HCEC 1CT (cell line): ENCODE measurements around the gene NEK11.

Experiments
- DNase-seq: peaks from one replicate; pipeline ENCODE4 v3.0.0-alpha.2; 2017

Gene NEK11

DNA sequence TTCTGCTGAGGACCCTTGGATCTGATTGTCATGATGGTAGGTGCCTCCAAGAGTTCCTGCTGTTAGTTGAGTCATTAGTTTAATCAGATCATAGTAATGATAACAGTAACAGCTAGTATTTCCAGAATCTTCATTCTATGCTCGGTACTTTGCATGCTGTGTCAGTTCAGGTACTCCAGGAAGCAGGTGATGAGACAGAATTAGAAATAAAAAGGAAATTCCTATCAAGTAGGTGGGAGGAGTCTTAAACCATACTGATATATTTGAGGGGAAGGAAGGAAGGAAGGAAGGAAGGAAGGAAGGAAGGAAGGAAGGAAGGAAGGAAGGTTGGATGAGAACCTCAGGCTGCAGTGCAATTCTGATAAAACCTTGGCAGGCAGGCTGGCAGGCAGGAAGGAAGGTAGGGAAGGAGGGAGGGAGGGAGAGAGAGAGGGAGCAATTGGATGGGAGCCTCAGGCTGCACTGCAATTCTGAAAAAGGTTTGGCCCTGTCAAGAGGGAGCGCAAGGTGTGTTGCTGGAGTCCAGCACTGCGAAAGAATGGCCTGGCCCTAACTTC is 206.1 kb downstream of the NEK11 start:
- no peak for DNase-seq

GRCh38 chr3:131233900-131234668 is 207.4 kb downstream of the NEK11 start:
- DNase-seq, result no peak

- no peak for DNase-seq
Observed at GRCh38 chr3:131236421-131236820, 209.7 kb downstream of the NEK11 start.

DNA sequence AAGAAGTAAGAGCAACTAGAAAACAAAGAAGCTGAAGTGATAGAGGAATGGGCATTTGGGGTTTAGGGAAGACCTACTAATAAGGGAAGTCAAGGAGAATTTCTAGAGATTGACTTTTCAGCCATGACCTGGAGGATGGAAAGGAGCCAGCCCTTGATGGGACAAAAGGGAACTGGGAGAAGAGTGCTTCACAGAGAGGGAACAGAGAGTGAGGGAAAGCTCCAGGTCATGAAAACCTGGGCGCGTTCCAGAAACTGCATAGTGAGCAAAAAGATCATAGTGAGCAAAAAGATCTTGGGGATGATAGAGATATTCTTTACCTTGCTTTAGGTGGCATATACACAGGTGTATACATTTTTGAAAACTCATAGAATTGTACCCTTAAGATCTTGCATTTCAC is 211.8 kb downstream of the NEK11 start:
- no peak for DNase-seq

GRCh38 chr3:131239267-131239666 is 212.6 kb downstream of the NEK11 start:
- DNase-seq, result no peak

GRCh38 chr3:131242201-131242600 is 215.5 kb downstream of the NEK11 start:
- no peak for DNase-seq

DNA sequence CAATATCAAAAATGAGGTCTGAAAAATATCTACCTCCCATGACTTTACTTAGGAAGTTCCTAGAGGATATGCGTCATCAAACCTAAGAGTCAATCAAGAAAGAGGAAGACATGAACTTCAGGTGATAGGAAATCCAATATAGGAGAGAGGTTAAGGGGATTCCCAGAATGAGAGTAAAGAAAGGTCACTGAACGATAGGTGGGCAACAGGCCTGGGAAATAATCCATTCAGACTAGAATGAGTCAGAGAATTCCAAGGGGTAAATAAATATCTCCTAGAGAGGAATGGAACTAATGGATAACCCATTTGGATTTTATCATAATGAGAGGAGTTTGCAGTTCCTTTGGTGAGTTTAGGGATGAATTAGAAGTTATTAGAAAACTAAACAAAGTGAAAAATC is 223.8 kb downstream of the NEK11 start:
- DNase-seq, result no peak

DNA sequence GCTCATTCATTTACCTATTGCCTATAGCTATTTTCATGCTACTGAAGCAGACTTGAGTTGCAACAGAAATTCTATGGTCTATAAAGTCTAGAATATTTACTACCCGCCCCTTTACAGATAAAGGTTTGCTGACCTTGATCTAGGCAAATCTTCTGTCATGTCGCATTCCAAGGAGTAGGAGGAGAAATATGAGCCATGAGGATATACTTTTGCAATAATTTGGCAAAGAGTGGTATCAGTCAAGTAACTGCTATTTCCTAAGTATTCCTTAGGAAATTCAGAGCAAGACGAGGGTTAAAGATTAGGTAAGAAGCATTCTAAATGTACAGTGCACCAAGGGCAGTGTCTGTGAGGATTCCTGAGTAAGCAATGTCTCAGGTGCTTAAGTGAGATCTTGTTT is 233.8 kb downstream of the NEK11 start:
- peak; percentile 12 for DNase-seq

DNA sequence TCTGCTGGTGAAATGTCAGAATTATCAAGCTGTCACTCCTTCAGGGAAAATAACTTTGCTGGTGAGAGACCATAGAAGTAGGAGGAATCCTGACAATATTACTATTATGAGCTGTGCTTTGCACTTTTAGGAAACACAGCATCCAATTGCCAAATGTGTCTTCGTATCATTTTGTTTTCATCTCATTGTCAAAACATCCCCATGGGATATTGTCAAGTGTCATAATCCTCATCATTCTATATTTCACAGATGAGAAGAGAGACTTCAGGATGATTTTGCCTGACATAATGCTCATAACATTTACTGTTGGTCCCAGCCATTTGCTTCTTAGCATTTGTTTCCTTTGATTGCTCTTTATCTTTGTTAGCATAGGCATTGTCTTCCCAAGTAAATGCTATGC is 234.4 kb downstream of the NEK11 start:
- DNase-seq, result no peak

DNA sequence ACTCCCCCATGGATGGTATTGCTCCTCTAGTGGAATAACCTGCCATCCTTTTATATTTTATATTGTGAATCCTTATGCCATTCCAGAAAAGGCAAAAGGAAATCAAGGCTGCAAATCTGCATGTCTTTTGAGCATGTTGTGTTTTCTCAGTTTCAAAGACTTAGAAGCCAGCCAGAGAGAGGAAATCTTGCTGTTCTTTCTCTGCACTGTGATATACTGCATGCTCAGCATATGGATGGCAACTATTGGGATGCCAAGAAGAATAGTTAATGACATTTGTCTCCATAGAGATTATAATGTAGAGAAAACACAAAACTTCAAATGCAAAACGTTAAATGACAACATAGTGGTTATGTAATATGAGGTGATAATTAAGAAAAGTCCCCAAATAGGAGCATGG is 248.9 kb downstream of the NEK11 start:
- DNase-seq, result no peak

DNA sequence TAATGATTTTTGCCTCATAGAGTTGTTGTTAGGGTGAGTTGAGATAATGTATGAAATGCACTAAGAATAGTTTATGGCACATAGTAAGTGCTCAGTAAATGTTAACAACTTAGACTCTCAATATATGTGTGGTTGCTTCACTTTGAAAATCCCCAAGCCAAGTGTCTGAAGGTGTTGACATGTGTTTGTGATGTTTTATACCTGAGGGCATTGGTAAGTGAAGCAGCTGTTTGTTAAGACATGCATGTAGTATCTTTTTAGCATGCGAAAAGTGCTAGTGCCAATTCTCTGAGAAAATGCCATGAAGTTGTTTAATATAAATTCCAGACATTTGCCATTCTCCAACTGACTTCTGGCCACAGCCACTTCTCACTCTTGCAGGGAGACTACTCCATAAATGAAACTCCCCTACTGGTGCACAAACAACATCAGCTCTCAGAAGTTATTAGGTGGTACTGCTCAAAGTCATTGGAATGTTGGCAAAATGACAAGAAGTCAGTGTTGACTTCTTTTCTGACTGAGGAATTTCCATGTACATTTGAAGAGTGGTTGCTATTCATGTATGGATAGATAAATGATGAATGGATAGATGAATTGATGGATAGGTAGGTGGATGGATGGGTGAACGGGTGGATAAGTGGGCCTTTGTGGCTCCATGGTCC is 251.3 kb downstream of the NEK11 start:
- no peak for DNase-seq

- no peak for DNase-seq
Observed at GRCh38 chr3:131279577-131279976, 252.9 kb downstream of the NEK11 start.

DNA sequence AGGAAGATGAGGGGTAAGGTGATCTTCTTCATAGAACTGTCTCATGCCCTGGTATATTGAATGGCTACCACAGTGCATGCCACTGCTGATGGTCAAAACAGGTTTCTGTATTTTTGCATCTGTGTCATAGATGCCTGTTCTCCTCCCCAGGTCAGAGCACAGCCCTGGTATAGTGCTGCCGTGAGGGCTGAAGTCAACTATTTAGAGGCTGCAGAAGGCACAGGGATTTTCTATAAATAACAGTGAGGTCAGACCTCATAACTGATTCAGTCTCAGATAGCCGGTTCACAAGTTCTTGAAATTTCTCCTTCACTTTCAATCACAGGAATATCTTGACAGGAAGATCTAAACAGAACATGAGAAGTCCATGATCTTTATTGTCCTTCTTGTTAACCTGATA is 255.7 kb downstream of the NEK11 start:
- DNase-seq, result no peak

DNA sequence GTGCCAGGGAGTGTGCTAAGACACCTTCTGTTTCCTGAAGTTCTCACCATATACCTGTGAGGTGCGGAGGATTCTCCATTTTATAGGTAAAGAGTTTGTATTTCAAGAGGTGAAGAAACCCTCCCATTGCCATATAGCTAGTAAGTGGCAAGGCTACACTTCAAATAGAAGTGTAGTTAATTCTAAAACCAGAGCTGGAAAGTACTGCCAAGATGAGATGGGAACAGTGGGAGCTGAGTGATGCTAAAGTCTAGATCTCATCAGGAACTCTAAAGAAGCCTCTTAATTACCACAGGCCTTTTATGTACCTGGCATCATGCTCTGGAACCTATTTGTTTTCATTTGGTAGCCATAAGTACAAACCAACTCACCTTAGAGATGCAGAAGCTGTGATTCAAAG is 256.3 kb downstream of the NEK11 start:
- no peak for DNase-seq

- DNase-seq, result no peak
Observed at GRCh38 chr3:131283862-131284261, 257.2 kb downstream of the NEK11 start.

GRCh38 chr3:131284302-131284701 is 257.6 kb downstream of the NEK11 start:
- DNase-seq, result no peak

DNA sequence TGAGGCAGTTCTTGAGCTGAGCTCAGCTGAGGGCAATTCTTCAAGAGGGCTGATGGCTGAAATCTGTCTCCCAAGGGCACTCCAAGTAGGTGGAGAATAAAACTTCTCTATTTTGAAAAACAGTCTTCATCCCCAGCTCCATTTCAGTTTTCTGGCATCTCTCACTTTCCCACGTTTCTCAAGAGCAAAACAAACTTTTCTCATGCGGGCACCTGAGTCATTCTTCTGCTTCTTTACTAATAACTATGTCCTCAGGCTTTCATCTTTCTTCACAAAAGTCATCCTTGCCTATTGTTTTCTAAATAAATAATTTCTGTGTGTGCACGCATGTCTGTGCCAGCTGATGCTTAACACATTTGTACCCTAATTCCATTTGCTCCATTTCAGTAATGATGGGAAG is 258.8 kb downstream of the NEK11 start:
- DNase-seq, result no peak

DNA sequence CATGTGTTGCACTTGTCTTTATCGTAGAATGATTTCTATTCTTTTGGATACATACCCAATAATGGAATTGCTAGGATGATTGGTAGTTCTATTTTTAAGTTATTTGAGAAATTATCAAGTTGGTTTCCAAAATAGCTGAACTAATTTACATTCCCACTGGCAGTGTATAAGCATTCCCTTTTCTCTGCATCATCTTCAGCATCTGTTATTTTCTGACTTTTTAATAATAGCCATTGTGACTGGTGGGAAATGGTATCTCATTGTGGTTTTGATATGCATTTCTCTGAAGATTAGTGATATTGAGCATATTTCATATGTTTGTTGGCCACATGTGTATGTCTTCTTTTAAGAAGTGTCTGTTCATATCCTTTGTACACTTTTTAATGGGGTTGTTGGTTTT is 273.2 kb downstream of the NEK11 start:
- no peak for DNase-seq

DNA sequence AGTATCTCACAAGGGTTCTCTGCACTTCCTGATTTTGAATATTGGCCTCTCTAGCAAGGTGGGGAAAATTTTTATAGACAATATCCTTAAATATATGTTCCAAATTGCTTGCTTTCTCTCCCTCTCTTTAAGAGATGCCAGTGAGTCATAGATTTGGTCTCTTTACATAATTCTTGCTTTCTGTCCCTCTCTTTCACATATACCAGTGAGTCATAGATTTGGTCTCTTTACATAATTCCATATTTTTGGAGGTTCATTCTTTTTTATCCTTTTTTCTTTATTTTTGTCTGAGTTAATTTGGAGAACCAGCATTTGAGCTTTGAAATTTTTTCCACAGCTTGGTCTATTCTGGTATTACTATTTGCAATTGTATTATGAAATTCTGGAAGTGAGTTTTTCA is 277.2 kb downstream of the NEK11 start:
- DNase-seq, result peak; percentile 25

DNA sequence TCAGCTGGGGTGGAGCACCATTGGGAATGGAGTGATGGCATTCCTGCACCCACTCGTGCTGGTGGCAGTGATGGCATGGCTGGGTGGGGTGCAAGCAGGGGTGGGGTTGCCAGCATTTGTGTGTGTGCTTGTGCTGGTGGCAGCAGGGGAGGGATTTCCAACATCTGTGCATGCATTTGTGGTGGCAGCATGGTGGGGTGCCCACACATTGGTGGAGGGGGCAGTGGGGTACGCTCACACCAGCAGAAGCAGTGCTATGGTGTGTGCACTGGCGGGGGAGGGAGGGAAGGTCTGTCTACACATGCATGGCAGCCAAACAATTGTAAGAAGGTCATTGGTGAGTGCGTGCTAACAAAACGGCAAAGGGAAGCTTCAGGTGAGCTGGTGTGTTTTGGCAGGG is 278.2 kb downstream of the NEK11 start:
- DNase-seq, result no peak

DNA sequence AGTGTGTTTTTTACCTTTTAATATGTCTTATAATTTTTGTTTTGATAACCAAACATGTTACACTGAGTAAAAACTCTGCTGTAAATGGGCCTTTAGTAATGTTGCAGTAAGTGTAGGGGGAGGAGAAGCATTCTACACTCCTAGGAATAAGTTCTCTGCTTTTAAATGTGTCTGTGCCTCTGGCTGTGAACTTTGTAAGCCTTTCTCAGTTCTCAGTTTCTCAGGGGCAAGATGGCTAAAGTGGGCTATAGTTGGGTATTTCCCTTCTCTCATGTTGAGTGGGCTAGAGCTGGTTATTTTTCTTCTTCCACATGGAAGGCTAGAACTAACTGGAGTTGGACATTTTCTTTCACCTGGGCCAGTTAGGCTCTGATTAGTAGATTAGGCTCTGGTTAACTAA is 279.6 kb downstream of the NEK11 start:
- DNase-seq, result no peak

- no peak for DNase-seq
Observed at GRCh38 chr3:131314318-131314717, 287.6 kb downstream of the NEK11 start.

DNA sequence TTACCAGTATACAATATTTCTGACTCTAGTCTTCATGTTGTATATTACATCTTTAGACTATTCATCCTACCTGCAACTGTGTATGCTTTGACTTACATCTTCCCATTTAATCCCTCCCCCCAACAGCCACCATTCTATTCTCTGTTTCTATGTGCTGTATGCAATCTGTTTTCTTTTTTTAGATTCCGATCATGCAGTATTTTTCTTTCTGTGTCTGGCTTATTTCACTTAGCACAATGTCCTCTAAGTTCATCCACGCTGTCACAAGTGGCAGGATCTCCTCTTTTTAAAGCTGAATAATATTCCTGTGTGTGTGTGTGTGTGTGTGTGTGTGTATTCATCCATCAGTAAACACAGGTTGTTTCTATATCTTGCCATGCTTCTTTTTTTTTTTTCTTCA is 288.5 kb downstream of the NEK11 start:
- no peak for DNase-seq

DNA sequence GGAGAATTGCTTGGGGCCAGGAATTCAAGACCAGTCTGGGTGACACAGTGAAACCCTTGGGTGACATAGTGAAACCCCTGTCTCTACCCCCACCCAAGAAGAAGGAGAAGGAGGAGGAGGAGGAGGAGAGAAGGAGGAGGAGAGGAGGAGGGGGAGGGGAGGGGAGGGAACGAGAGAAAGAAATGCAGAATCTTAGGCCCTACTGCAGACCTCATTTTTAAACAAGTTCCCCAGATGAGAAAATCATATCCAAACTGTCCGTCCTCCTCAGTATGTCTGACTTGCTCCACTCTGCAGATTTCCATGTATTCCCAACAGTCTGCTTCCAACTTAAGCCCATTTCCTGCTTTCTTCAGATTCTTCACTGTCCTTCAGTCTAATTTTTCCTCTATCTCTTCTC is 291.0 kb downstream of the NEK11 start:
- no peak for DNase-seq

DNA sequence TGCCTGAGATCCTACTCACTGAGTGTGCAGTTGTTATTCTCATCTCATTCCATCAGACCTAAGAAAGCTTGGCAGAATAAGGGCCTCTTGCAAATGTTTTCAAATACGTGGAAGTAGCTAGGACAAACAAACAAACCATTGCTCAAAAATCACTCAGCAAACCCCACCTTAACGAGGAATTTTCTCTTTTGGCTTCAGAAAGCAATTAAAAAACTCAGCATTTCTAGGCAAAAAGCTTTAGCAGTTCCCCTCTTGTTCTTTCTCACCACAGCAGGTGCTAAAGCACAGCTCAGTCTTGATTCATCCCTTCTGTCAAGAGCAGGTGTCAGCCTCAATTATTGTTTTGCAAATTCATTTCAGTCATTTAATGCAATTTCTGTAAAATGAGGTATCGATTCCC is 296.3 kb downstream of the NEK11 start:
- DNase-seq, result no peak
